NCI-H1930 (cell line): ENCODE measurements around the gene GALNT17.

Experiments used
- DNase-seq, 2 experiments: peaks; one replicate each; lab custom pipeline; 2025; lab: John Stamatoyannopoulos, UW

GALNT17 gene

DNA sequence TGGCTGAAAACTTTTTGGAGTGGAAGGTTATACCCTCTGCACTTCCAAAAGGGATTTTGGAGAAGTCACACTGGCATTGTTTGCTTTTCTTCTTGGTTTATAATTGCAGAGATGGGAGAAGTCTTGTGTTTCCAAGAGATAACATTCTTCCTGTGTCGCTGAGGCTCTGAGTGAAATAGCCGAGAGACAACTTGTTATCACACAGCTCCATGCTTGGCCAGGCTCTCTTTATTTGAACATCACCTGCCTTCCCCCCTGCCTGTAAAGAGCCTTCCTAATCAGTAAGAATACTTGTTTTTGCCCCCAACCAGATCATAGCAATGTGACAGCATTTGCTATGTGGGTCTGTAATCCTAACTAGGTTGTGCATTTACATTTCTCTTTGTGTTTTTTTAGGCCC, 270.7 kb downstream of the GALNT17 start:
- no peak for DNase-seq

DNA sequence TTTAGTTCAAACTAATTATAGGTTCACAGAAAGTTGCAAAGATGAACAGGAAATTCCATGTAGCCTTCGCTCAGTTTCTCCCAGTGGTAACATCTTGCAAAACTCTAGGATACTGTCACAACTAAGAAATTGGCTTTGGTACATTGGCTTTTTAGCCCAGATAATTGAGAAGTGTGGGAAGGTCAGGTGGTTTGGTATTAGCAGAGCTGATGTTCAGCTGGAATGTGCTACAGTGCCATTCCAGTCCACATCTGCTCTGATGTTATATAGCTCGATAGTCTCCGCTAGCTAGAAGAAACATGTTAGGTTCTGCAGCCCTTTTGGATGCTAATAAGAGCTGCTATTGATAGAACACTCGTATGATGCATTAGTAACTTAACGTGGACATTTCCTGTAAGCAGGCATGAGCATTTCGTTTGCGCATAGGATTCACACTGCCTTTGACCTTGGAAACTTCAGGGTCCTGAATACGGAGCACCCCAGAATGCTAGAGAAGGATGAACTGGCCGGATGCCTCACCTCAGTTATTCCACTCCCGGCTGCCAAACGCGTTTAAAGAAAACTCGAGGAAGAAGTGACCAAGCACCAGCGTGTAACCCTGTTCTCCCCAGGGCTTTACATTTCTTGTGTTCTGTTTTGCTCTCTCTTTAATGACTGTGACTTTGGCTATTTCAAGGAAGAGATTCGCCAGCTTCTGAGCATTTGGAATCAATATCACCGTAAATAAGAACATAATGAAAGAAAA, 271.4 kb downstream of the GALNT17 start:
- DNase-seq: no peak

DNA sequence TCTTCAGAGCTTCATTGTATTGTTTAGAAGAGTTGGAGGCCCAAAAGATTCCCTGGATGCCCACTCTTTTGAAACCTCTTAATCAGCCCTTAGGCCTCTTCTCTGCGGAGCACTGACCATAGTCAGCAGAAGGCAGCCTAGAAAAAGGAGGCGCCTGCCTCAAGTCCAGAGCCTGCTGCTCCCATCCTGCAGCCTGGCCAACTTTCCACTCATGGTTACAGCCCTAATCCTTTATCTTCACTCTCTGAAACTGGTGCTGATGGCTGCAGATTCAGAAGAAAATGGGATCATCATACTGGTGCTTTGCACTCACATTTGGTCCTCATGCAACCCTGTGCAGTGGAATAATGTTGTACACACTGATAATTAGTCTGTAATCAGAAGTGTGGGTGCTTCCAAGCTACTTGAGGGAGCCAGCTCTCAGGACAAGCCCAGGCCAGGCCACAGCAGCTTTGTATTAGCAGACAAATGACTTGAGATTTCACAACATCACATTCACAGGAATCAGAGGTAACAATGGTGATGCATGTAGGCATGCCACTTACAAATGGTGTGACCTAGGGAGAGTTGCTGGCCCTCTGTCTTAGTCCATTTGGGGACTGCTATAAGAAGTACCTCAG, 272.9 kb downstream of the GALNT17 start:
- DNase-seq: no peak

DNA sequence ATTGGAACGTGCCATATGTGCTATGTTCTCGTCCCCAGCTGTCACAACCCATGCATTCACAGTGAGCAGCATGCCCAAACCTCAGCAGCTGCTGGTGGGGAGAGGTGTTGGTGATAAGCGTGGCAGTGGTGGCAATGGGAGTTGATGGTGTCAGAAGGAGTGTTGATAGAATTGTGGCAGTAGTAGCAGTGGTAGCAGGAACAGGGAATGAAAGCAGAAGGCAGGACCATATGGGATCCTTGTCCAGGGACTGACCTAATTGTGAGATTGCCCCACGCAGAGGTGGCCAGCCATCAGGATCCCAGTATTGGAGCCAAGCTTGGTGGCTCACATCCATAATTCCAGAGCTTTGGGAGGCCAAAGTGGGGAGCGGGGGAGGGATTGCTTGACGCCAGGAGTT, 276.3 kb downstream of the GALNT17 start:
- DNase-seq: no peak

DNA sequence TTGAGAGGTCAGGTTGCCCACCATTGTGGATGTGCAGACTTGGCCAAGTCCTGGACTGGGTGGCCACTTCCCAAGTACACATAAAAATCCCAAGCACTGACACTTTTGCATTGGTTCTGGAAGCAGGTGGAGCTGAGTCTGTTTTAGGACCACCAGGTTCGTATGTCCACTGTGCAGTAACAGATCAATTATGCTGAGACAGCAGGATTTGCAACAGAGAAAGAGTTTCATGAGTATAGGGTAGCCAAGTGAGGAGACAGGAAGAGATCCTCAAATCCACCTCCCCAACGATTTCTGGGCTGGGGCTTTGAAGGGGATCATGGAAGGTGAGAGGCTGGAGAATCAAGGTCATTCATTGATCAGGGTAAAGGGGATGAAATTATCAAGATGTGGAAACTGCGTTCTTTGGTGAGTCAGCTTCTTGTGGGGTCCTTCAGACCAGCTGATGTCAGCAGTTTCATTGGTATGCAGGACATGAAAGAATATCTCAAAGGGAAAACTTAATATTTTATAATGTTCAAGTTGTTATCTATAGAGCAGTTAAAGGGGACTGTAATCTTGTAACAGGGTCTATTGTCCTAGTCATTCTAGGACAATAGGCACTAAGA, 277.7 kb downstream of the GALNT17 start:
- DNase-seq: no peak

DNA sequence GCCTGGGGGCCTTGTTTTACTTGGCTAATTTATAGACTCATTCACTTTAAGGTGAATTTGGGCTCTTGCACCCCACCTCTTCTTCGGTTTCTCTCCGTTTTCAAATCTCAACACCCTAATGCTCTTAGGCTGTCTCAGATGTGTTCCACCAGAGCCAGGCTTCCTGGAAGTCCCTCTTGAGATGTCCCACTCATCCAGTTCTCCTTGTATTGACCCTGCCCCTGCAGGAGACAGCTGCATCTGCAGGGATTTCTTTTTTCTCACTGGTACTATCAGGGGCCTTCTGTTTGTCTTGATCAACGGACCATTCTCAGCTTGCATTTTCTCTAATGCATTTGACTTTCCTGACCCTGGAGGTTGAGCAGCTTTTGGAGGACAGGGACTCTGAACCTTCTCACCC, 279.5 kb downstream of the GALNT17 start:
- DNase-seq: no peak

DNA sequence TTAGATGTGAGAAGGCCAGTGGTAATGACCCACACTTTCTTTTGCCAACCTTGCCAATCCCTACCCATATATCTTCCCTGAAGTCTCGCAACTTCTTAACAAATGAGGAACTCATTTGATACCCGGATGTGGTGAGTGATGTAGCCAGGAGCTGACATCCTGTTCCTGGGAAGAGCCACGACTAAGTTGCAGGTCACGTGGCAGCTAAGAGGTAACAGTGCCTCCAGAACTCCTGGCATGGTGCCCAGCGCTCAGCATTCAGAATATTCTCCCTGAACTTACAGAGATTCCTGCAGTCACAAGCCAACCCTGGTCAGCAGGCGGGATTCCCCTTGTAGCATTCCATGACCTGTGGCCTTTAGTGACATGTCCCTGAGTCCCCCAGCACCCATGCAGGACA, 282.5 kb downstream of the GALNT17 start:
- DNase-seq: no peak

DNA sequence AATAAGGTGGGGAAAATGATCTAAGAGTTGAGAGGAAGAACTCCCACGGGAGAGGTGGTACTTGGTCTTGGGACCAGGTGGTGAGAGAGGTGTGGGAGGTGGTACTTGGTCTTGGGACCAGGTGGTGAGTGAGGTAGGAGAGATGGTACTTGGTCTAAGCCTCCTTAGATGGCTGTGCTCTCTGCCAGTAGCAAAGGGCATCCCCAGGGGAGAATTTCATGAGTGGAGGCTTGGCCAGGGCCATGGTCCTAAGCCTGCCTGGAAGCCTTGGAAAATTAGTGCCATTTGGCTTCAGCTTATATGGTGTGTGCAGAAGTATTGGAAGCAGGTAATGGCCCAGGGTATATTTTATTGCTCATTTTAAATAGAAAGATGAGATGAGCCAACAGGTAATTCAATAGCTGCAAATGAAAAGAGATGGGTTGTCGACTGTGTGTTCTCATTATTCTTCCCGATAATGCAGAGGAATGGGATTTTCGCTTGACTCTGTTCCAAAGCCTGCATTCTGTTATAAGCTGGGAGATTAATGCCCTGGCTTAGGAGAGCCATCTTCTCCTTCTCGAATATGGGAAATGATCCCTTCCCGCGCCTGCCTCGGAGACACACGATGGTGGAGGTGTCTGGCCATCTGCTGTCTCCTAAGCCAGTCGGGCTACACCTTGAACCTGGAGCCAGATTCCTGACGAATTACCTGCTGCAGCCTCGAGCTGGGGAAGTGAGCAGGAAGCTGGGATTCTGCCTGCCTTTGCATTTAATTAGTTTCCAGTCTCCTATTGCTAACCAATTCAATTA, 287.8 kb downstream of the GALNT17 start:
- DNase-seq: no peak

DNA sequence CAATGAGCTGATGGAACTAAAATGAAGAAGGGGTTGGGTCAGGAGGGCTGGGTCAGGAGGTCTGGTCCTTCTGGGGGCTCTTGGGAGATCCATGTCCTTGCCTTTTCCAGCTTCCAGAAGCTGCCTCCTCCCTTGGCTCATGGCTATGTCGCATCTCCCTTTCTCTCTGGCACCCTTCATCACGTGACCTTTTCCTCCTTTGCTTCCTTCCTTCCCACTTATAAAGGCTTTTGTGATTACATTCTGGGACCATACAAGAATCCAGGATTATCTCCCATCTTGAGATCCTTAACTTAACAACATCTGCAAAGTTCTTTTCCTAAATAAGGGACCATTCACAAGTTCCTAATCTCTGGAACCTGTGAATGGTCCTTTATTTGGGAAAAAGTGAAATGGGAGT, 290.2 kb downstream of the GALNT17 start:
- DNase-seq: no peak

DNA sequence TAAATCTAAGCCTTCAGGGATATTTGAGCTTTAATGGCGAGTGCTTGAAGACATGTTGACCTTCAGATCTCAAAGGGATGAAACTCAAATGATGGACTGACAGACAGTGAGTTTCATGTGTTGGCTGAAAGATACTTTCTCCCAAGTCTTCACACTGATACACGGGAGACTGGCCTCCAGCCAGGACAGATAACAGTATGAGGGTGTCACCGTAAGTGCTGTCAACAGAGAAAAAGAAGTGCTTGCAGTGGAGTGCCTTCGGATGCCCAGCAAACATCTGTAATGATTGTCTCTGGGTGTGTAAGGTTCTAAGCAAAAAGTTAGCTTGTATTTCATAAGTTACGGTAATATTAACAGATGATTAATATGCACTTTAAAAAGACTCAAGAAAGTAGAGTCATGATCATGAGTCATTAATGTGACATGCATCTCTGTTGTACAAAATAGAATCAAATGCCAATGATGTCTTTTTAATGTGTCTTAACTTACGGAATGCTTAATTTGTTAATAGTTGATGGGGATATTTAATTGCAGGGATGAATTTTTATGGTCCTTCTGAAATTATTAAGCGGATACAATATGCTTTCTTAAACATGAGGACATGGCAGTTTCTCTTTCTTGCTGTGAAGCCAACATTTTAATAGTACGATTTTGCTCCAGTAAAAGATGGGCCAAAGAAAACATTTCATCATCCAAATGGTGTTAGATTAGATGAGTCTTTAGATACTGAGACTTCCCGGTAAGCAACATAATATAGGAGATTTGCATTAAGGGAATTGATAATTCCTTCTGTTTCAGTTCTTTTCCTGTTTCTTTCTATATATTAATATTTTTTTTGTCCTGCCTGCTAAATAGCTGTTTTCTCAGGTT, 292.5 kb downstream of the GALNT17 start:
- DNase-seq: no peak

DNA sequence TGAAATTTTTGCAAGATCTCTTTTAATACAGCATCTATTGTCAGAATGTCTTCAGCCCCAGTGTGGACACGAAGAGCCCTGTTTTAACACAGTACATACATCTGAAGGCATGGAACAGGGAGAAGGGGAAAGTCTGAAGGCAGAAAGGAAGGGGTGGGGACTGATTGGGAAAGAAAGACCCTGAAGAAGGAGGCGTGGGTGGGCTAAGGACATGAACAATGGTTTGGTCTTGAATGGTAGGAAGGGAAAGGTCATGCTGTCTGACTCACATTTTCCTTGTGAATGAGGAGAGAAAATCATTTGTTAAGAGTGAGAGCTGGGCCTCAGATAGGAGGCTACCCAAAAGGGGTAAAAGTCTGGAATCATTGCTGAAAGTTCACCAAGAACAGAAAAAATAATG, 297.1 kb downstream of the GALNT17 start:
- DNase-seq: no peak

DNA sequence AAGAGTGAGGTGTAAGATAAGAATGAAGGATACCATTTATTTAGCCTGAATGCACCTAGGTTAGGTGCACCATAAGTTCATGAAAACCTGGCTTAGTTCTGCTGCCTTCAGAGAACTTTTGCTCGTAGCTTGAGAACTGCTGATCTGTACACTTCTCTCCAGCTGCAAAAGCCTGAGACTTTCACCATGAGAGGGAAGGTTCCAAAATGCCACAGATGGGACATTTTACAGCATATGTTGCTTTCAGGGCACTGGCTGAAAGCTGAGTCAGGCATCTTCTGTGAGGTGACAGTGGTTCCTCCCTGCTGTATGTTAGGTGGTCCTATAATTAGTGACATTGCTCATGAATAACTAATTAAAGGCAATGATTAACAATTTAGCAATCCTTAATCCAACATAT, 298.3 kb downstream of the GALNT17 start:
- no peak for DNase-seq

DNA sequence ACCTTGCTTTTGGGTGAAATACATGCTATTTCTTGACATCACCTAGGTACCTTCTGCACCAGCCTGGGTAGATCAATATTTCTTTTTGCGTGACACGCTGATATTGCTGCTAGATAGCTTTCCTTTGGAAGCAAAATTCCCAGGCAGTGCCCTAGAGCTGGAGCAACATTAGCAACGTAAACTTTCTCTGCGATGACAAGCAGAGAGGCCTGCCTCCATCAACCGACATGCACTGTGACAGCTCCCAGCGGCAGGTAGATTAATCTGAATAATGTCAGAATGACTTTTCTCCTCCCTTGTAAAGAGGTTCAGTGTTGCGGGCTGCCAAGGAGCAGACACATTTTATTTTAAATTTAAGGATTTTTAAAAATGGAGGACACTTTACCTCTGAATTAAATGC, 307.4 kb downstream of the GALNT17 start:
- DNase-seq: no peak

DNA sequence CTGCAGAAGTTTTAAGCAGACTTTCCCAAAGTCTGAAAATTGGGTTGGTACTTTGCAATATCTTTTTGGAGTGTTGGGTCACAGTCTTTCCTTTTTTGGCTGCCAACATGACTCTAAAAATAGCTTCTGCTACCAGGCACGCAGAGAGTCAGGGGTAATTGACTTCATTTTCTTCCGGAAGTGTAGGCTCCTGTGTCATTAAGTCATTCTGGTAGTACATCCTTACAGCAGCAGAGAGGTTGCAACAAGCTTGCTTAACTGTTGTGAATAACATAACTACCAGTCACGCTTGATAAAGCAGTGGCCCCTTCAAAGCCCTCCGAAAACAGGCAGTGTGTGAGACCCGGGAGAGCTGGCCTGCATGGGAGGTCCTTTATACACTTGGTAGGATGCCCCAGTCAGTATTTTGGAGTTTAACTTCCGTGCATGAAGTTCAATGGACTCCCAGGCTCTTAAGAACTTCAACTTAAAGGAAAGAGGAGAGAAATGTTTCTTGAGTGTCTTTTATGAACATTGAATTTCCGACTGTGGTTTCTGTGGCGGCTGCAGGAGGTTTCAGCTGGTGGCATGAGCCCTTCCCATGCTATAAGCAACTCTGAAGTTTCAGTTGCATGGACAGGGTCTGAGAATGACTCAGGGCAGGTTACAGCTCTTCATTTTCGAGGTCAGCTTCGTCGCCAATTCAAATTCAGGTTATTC, 310.7 kb downstream of the GALNT17 start:
- DNase-seq: no peak

DNA sequence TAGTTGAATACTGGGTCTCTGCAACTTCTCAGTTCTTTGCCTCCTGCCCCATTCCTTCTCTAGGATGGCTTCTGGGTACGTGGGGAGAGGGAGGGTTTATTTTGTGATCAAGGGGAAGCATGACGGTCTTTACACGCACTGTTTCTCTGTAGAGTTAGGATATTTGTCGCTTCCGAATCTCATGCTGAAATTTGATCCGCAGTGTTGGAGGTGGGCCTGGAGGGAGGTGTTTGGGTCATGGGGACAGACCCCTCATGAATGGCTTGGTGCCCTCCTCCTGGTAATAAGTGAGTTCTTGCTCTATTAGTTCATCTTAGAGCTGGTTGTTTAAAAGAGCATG, 311.2 kb downstream of the GALNT17 start:
- DNase-seq: no peak

DNA sequence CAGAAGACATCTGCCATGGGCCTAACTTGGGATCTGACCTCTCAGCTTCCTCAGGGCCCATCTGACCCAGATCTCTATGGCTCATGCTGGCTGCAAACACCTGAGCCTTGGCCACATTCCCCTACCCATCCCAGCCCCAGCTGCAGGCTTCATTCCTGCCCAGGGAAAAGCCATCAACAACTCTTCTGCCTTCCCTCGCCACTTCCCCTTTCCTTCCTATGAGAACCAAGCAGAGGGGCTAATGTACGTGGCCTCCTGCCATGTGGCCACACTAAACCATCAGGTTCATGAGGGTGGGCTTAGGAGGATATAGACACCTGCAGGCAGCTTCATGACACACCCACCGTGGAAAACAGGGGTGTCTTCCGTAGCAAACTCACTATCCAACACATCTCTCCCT, 312.2 kb downstream of the GALNT17 start:
- no peak for DNase-seq

DNA sequence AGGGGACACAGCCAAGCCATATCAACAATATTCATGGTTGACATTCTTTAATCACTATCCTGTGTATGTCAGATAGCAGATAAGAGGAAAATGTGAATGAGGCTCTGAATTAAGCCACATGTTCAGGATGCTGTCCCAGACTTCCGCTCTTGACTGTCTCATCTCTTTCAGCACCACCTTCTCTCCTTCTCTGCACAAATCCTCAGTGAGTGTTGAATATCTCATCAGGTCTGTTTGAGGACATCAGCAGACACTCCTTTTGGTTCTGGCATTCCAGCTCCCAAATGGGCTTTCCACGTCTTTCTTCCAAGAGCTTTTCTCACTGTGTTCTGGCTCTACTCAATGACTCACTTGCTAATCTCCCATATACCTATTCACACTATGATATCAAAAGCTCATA, 321.7 kb downstream of the GALNT17 start:
- no peak for DNase-seq

DNA sequence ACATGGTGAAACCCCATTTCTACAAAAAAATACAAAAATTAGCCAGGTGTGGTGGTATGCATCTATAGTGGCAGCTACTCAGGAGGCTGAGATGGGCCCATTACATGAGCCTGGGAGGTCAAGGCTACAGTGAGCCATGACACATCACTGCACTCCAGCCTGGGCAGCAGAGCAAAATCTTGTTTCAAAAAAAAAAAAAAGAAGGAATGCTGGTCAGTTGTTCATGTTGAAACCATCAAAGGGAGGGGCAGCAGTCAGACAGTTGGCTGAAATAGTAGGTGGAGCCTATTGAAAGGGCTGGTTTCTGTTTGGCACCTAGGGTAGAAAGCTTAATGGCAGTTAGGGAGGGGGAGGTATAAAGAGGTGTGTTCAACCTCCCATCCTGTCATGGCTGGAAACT, 323.0 kb downstream of the GALNT17 start:
- no peak for DNase-seq

DNA sequence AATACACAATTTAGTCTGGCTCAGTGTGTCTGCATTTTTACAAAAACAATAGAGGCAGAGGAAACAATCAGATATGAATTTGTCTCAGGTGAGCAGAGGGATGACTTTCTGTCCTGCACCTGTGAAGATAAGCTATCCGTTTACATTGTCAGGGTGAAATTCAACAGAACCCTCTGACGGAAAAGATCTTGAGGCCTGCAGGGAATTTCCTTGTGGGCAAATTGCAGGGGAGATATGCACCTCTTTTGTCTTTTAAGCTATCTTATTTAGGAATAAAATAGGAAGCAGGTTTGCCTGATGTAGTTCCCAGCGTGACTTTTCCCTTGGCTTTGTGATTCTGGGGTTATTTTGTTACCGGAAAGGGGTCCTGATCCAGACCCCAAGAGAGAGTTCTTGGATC, 325.1 kb downstream of the GALNT17 start:
- no peak for DNase-seq

DNA sequence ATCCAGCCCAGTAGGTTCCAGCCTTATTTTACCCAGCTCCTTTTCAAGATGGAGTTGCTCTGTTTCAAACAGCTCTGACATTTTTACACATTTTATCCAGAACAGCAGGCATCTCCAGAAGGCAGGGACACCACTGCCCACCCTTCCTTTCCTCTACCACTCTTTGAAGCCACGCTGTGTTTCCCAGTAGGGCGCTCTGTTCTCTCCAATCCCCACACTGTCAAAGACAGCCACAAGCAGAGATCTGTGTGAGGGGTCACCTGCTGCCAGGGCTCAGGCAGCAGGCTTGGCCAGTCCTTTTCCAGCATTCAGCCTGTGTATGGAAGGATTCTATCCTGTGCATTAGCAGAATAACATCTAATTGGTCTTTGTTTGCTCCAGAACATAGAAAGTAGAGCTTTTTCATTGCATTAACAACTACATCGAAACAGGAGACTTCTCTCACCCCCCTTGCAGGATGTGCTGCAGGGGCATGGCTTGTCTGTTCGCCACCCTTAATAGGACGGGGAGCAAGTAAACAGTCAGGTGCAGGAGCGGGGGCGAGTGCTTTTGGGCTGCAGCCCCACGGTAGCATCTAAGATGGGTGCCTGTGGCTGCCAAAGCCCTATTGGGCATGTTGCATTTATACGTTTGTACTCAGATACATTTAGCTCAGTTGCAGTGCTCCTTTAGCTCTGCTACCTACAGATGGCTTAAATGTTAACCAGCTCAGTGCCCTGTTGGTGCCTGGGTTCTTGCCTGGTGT, 326.1 kb downstream of the GALNT17 start:
- DNase-seq: no peak

DNA sequence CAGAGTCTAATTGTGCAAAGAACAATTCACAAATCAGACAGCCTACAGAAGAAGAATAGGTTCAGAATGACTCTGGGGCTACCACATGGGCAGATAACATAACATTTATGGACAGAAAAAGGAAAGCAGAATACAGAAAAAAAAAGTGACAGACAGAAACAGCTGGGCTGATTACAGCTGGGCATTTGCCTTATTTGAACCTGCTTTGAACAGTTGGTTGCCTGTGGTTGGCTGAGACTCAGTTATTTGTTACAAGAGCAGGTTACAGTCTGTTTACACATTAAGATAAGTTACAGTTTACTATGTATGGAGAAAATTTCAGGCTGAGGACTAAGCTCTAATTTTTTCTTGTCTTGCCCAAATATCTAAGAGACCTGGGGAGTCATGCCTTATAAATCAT, 327.2 kb downstream of the GALNT17 start:
- DNase-seq: no peak
